ENCODE measurements around the gene MICAL2. TPM values are rescaled to one million over a fixed set of nuclear protein-coding genes. Genes with fewer than 3 reads are reported as not detected.

Gene MICAL2
- polyA plus RNA-seq, 1 experiment = 135 TPM

DNA sequence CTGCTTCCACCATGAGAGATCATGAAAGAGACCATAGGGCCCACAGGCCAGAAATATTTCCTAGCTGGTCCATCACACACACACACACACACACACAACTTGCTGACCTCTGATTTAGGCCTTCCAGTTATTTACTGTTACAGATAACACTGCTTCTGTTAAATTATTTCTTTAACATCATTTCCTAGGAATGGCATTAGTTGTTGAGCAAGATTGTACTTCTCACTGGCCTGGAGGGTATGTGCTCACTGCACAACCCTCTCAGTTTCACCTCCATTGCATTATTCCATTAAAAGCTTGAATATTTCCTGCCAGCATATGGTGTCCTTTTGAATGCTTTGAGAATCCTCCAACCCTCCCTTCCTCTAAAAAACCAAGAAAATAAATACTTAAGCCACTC, 104.4 kb downstream of the MICAL2 start:
- POLR2A ChIA-PET = interaction anchor here (0.8 kb wide), 1 partner anchor 19 kb away, joined by 3 read pairs; no protein-coding TSS in a partner anchor
- no peaks in the 10 kb centered on the region for H3K27me3 ChIP-seq (ENCODE audit: control insufficient read depth, insufficient read depth, low read length)
- DNase-seq (ENCODE audit: low read depth) = peak; percentile 48
- CTCF ChIA-PET = interaction anchor here (1.8 kb wide), 1 partner anchor 95 kb away, joined by 4 read pairs; no protein-coding TSS in a partner anchor
- H3K4me3 ChIP-seq (ENCODE audit: low read depth, low read length) = no peak overlapping the region
- H3K36me3 ChIP-seq (ENCODE audit: control insufficient read depth, insufficient read depth, low read length) = peaks cover 12% of the 10 kb centered on the region
- TF ChIP-seq, protein P1, sequence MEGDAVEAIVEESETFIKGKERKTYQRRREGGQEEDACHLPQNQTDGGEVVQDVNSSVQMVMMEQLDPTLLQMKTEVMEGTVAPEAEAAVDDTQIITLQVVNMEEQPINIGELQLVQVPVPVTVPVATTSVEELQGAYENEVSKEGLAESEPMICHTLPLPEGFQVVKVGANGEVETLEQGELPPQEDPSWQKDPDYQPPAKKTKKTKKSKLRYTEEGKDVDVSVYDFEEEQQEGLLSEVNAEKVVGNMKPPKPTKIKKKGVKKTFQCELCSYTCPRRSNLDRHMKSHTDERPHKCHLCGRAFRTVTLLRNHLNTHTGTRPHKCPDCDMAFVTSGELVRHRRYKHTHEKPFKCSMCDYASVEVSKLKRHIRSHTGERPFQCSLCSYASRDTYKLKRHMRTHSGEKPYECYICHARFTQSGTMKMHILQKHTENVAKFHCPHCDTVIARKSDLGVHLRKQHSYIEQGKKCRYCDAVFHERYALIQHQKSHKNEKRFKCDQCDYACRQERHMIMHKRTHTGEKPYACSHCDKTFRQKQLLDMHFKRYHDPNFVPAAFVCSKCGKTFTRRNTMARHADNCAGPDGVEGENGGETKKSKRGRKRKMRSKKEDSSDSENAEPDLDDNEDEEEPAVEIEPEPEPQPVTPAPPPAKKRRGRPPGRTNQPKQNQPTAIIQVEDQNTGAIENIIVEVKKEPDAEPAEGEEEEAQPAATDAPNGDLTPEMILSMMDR (IDR thresholded peaks at IDR 0.05; ENCODE audit: insufficient read depth, low read depth, low read length) = no peak

DNA sequence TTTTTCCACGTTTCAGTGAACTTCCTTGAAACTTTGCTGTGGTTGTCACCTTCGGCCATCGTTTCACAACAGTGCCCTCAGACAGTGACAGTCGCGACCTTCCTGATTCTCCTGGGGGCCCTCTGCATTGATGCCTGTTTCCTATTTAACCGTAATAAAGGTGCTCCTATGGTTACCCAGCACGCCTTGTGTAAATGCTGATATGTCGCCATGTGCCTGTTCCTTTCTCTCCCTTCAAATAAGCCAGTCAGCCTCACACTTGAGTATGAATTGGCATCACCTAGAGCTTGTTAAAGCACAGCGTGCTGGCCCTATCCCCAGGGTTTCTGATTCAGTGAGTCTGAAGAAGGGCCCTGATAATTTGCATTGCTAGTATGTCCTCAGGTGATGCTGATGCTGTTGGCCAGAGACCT, 104.8 kb downstream of the MICAL2 start:
- POLR2A ChIA-PET = interaction anchor here (0.8 kb wide), 1 partner anchor 18 kb away, joined by 3 read pairs; no protein-coding TSS in a partner anchor
- no peak for DNase-seq (ENCODE audit: low read depth)

DNA sequence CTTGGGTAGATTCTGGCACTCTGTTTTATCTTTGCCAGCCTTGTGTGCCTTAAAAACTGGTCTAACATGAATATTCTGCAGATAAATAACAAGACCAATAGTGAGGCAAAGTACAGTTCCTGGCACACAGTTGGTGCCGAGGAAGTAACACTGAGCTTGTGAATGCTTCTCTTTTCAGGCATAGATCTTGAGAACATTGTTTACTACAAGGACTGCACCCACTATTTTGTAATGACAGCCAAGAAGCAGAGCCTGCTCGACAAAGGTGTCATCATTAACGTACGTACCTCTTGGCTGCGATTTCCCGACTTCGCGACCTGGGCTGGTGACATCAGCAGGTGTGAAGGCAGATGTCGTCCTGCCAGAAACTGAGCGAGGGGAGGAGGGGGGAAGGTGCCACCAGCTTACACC, 105.7 kb downstream of the MICAL2 start:
- no peak for DNase-seq (ENCODE audit: low read depth)
- TF ChIP-seq, protein P1 (IDR thresholded peaks at IDR 0.05; ENCODE audit: insufficient read depth, low read depth, low read length) = no peak
- H3K27me3 ChIP-seq (ENCODE audit: control insufficient read depth, insufficient read depth, low read length) = no peaks in the 10 kb centered on the region
- ChIA-PET POLR2A (no interaction called here), CTCF (interaction anchor here (0.8 to 1.8 kb wide), 2 partner anchors 13 to 97 kb away, joined by 3 to 4 read pairs; no protein-coding TSS in a partner anchor)
- no peak overlapping the region for H3K4me3 ChIP-seq (ENCODE audit: low read depth, low read length)
- peaks cover 16% of the 10 kb centered on the region for H3K36me3 ChIP-seq (ENCODE audit: control insufficient read depth, insufficient read depth, low read length)

More for the DNA sequence above, 104.8 kb downstream of the MICAL2 start:
- Histone ChIP-seq H3K27me3 (ENCODE audit: control insufficient read depth, insufficient read depth, low read length) (no peaks in the 10 kb centered on the region), H3K36me3 (ENCODE audit: control insufficient read depth, insufficient read depth, low read length) (peaks cover 13% of the 10 kb centered on the region), H3K4me3 (ENCODE audit: low read depth, low read length) (no peak overlapping the region)
- TF ChIP-seq, protein P1 (IDR thresholded peaks at IDR 0.05; ENCODE audit: insufficient read depth, low read depth, low read length) = no peak
- CTCF ChIA-PET = interaction anchor here (1.8 kb wide), 1 partner anchor 96 kb away, joined by 4 read pairs; no protein-coding TSS in a partner anchor

DNA sequence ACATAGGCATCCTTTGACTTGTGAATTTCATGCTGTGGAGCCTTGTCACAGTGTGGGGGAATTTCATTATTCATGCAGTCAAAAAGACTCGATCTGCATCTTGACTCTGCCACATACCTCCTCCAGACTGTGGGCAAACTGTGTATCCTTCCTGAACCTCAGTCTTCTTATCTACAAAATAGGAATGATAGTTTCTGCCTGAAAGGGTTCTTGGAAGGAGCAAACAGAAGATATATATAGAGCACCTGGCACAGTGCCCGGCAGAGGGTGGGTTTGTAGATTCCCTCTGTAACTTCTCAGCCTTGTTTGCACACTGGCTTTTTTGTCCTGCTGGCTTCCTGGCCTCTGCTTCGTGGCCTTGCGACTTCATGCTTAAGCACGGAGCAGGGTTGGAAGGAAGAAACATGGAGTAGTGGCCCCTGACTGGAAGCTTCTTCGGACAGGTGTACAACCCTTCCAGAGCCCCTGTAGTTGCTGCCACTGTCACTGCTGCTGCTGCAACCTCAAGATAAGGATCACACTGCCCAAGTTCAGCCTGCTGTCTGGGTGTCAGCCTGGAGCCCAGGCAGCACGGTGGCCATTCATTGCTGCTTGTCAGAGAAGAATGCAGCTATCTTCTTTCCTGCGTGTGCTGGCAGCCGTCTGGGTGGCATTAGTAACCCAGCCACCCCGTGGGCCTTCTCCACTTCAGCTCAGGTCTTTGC, 106.4 kb downstream of the MICAL2 start:
- ChIA-PET CTCF (no interaction called here), POLR2A (no interaction called here)

DNA sequence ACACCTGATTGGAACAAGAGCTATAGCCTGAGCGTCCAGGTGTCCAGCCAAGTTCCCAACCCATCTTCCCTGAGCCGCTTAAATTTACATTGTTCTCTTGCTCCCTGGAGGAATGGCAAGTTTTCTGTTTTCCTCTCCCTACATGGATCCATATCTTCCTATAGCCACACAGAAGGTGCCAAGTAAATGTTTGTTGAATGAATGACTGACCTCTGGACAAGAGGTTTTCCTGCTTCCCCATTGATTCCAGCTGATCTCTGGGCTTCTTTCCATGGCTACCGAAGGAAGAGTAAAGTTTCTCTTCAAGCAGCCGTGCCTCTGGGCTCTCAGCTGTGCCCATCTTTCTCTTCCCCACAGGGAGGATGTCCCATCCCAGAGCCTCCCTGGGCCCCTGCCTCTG, 107.5 kb downstream of the MICAL2 start:
- ChIA-PET CTCF (no interaction called here), POLR2A (no interaction called here)

More for the DNA sequence above, 106.4 kb downstream of the MICAL2 start:
- H3K27me3 ChIP-seq (ENCODE audit: control insufficient read depth, insufficient read depth, low read length) = no peaks in the 10 kb centered on the region
- H3K36me3 ChIP-seq (ENCODE audit: control insufficient read depth, insufficient read depth, low read length) = peaks cover 19% of the 10 kb centered on the region
- TF ChIP-seq, protein P1 (IDR thresholded peaks at IDR 0.05; ENCODE audit: insufficient read depth, low read depth, low read length) = no peak
- DNase-seq (ENCODE audit: low read depth) = no peak
- no peak overlapping the region for H3K4me3 ChIP-seq (ENCODE audit: low read depth, low read length)

More for the DNA sequence above, 107.5 kb downstream of the MICAL2 start:
- TF ChIP-seq, protein P1 (IDR thresholded peaks at IDR 0.05; ENCODE audit: insufficient read depth, low read depth, low read length) = no peak
- H3K4me3 ChIP-seq (ENCODE audit: low read depth, low read length) = no peak overlapping the region
- no peaks in the 10 kb centered on the region for H3K27me3 ChIP-seq (ENCODE audit: control insufficient read depth, insufficient read depth, low read length)
- DNase-seq (ENCODE audit: low read depth) = no peak
- peaks cover 23% of the 10 kb centered on the region for H3K36me3 ChIP-seq (ENCODE audit: control insufficient read depth, insufficient read depth, low read length)

All from BJ (cell line).